Right lobe of liver (tissue), 6 donors: ENCODE results near the gene MBTPS2. TPM values are rescaled to one million over a fixed set of nuclear protein-coding genes. Genes with fewer than 3 reads are reported as not detected.

Experiments used
- ATAC-seq, 4 donors: fragments of 200-7000 bp; cut with Tn5 transposase; one replicate each; pipeline ENCODE4 v1.9.1; 2020; ENCODE audit warnings: mild to moderate bottlenecking in 4 of 4, moderate library complexity in 4 of 4
- DNase-seq, 3 donors: peaks; one replicate each; pipeline ENCODE4 v3.0.0-alpha.2; 2020
- H3K27ac ChIP-seq, 3 donors: fragments of 200-600 bp; one replicate each; pipeline ENCODE4 v1.8.0; 2022
- H3K27me3 ChIP-seq, 2 donors: fragments of 200-600 bp; one replicate each; pipeline ENCODE4 v1.8.0; 2022
- H3K36me3 ChIP-seq, 4 donors: fragments of 200-600 bp; sonication (generic) in 1 of 4; one replicate each; pipeline versions ENCODE4 v1.5.1 to v1.8.0; 2017 to 2022; ENCODE audit warnings: control low read depth in 1 of 4
- H3K4me1 ChIP-seq, 4 donors: fragments of 200-600 bp; sonication (generic) in 1 of 4; one replicate each; pipeline versions ENCODE4 v1.5.1 to v1.8.0; 2017 to 2022; ENCODE audit warnings: control low read depth in 1 of 4
- H3K4me3 ChIP-seq, 3 donors: fragments of 200-600 bp; one replicate each; pipeline ENCODE4 v1.8.0; 2022
- H3K9me3 ChIP-seq, 4 donors: fragments of 200-600 bp; sonication (generic) in 1 of 4; one replicate each; pipeline versions ENCODE4 v1.5.1 to v1.8.0; 2017 to 2022; ENCODE audit warnings: control low read depth in 1 of 4
- CTCF ChIP-seq, 4 donors: fragments of 200-600 bp in 3 of 4; fragments of 450-650 bp in 1 of 4; IDR thresholded peaks; one replicate each; pipeline versions ENCODE4 v1.5.1 to v1.8.0; 2016 to 2022; ENCODE audit warnings: antibody characterized with exemption in 4 of 4, mild to moderate bottlenecking in 2 of 4
- POLR2A ChIP-seq: fragments of 450-650 bp; IDR thresholded peaks from one replicate; pipeline ENCODE4 v1.6.1; 2017; ENCODE audit warnings: antibody characterized with exemption, mild to moderate bottlenecking
- WGBS: methylation state at CpG from one replicate; pipeline ENCODE4 v1.1.6; 2018; ENCODE audit warnings: low coverage, low lambda C conversion rate; ENCODE audit not compliant: insufficient coverage; ENCODE audit errors: missing lambda C conversion rate; 5-methylcytosine and 5-hydroxymethylcytosine counted together
- intact Hi-C, 2 donors: fragments of 100-400 bp; cut with DNase I; formaldehyde crosslinking; loops; one replicate each; pipeline versions ENCODE4 v1.11.2 to v1.14.1; 2022
- small RNA-seq, 2 experiments: library from RNA; depleted of rRNA; stranded (forward); fragments of <200 nt; gene quantifications; one replicate each; pipeline ENCODE3, GENCODE V24; 2016
- total RNA-seq, 6 experiments: library from RNA; depleted of rRNA in 2 of 6; stranded (reverse); fragments of >200 nt in 2 of 6; fragmentation: NEBNext Ultra II Directional in 3 of 6; extraction: Animal tissue kit (Norgen Biotek cat#: 25700) in 3 of 6; gene quantifications; one replicate each; pipeline versions ENCODE4 v1.1.0 to v1.2.4, GENCODE V29; 2016 to 2023
- donor health status: DM: no; HTN: yes; CAD: no.
- donor health status: DM: no; HTN: no; CAD: no.
- donor health status: DM: no; HTN: no; CAD: no.
- donor health status: DM: no; HTN: yes; CAD: no.
- donor health status: DM: no; HTN: yes; CAD: no.

The MBTPS2 gene
- total RNA-seq, 6 experiments from 2014 or later, result 10.0 to 13.6 (median 11.0) TPM

DNA sequence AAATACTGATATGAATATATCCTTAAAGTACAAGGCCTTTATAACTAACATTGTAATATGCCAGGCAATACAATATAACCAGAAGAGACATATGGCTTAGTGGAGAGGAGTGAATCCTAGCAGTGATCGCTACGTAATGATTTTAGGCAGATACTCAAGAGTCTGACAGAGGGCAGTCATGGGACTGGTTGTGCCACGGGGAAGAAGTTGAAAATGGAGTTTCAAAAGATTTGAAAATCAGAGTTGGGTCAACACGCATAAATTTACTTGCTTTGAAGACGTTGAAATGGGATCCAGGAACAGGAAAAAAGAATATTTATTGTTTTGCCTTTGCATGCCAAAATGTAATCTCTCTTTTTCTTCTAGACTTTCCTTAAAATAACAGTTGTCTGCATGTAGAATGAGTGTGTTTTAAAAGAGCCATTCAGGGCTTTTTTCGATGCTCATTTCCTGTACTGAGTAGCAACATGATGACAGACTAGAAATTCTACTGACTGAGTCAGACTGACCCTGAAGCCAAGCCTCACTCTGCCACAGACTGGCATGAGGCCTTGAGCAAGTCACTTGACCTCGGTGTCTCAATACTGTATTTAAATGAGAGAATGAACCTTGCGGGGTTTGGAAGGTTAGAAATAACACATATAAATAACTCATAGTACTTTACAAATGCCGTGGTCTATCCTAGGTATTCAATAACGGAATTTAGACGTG is 93.0 kb downstream of the MBTPS2 start:
- DNase-seq (no peak), ATAC-seq (peak in 3 of 4 donors; percentile 12 to 87 (median 51))
- intact Hi-C loops, result no loop called here
- no peaks in the 10 kb centered on the region for H3K27me3 ChIP-seq
- peak overlapping the region in 2 of 3 donors; percentile 3 to 41 for H3K27ac ChIP-seq
- TF ChIP-seq CTCF (IDR thresholded peaks at IDR 0.05), result no peak
- no peak for TF ChIP-seq POLR2A
- H3K36me3 ChIP-seq, result no peaks in the 10 kb centered on the region
- 63% methylated on average over 11 of the region's 11 CpGs for WGBS
- no peak overlapping the region for H3K4me3 ChIP-seq
- H3K4me1 ChIP-seq, result no peaks in the 10 kb centered on the region
- H3K9me3 ChIP-seq, result no peaks in the 10 kb centered on the region

GRCh38 chrX:21933077-21933476 is 93.7 kb downstream of the MBTPS2 start:
- no peaks in the 10 kb centered on the region for H3K27me3 ChIP-seq
- WGBS, result 40% methylated on average over 4 of the region's 7 CpGs
- no peaks in the 10 kb centered on the region for H3K9me3 ChIP-seq
- DNase-seq, result no peak
- intact Hi-C loops, result no loop called here
- no peak overlapping the region for H3K4me3 ChIP-seq
- TF ChIP-seq CTCF (IDR thresholded peaks at IDR 0.05) (no peak), POLR2A (no peak)
- no peak for ATAC-seq
- H3K27ac ChIP-seq, result no peak overlapping the region
- H3K4me1 ChIP-seq, result no peaks in the 10 kb centered on the region
- no peaks in the 10 kb centered on the region for H3K36me3 ChIP-seq

- TF ChIP-seq POLR2A (no peak), CTCF (IDR thresholded peaks at IDR 0.05) (no peak)
- H3K4me1 ChIP-seq, result no peaks in the 10 kb centered on the region
- no peaks in the 10 kb centered on the region for H3K36me3 ChIP-seq
- no peak overlapping the region for H3K27ac ChIP-seq
- no peaks in the 10 kb centered on the region for H3K27me3 ChIP-seq
- no peaks in the 10 kb centered on the region for H3K9me3 ChIP-seq
- no peak for DNase-seq
- no peak overlapping the region for H3K4me3 ChIP-seq
- 66% methylated on average over 3 of the region's 3 CpGs for WGBS
- ATAC-seq, result no peak
- intact Hi-C loops, result no loop called here
Measured at GRCh38 chrX:21934414-21934813, 95.0 kb downstream of the MBTPS2 start.

Small RNA genes lying within 50 kb of the gene (small RNA-seq; reads per million reads assigned to genes)
- 0 reads per million in 2 experiments for gene U73479.1

Other genes with a start within 250 kb of the MBTPS2 start
- under 1 TPM in 5 of 6 experiments, not detected in 1; 0.06 to 0.18 (median 0.10) TPM for gene KLHL34, start 181.3 kb upstream of the MBTPS2 start, total RNA-seq
- 1 to 10 TPM in 1 of 6 experiments, under 1 TPM in 4, not detected in 1; 0.32 to 1.1 (median 0.56) TPM for gene SMPX, start 81.5 kb upstream of the MBTPS2 start, total RNA-seq
- 1 to 10 TPM in 4 of 6 experiments, under 1 TPM in 2; 0.44 to 1.5 (median 1.0) TPM for gene YY2, start 16.4 kb downstream of the MBTPS2 start, total RNA-seq
- gene SMS, start 101.1 kb downstream of the MBTPS2 start, total RNA-seq, result 10 to 100 TPM; 14.6 to 27.1 (median 21.9) TPM
- gene PHEX, start 192.7 kb downstream of the MBTPS2 start, total RNA-seq, result under 1 TPM in 1 of 6 experiments, not detected in 5; 0.13 TPM